ENCODE data around the gene COMMD9. TPM values are rescaled to one million over a fixed set of nuclear protein-coding genes. Genes with fewer than 3 reads are reported as not detected.

Gene COMMD9
- total RNA-seq, 1 donor from 2014 or later = 38.1 TPM

DNA sequence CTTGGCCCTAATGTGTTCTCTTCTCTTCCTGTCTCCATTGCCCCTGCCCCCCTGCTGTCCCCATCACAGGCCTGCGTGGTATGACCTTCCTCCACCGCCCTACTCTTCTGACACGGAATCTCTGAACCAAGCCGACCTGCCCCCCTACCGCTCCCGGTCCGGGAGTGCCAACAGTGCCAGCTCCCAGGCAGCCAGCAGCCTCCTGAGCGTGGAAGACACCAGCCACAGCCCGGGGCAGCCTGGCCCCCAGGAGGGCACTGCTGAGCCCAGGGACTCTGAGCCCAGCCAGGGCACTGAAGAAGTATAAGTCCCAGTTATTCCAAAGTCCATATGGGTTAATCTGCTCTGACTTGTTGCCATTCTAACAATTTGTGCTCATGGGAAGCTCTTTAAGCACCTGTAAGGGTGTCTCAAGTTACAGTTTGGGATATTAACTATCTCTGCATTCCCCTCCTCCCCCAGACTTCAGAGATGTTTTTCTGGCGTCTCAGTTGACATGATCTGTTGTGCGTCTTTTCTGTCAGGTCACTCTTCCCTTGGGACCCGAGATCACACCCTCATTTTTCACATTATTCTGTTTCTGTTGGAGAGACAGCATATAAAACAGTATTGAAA is 60.0 kb downstream of the COMMD9 start:
- no peak overlapping the region for H3K9ac ChIP-seq (ENCODE audit: low read depth in 1 of 3, low read length in 3 of 3)
- H3K4me3 ChIP-seq (ENCODE audit: low read length in 3 of 3) = no peak overlapping the region
- no peaks in the 10 kb centered on the region for H3K27me3 ChIP-seq (ENCODE audit: control insufficient read depth in 3 of 3, insufficient read depth in 3 of 3, low read length in 3 of 3)
- H3K27ac ChIP-seq (ENCODE audit: low read depth, low read length) = no peak overlapping the region
- no peaks in the 10 kb centered on the region for H3K9me3 ChIP-seq (ENCODE audit: control insufficient read depth in 3 of 3, low read length in 3 of 3)
- H3K4me1 ChIP-seq (ENCODE audit: control insufficient read depth in 3 of 3, insufficient read depth in 3 of 3, low read length in 3 of 3) = peaks cover 3% of the 10 kb centered on the region in 3 donors
- H3K36me3 ChIP-seq (ENCODE audit: control insufficient read depth in 3 of 3, insufficient read depth in 3 of 3, low read length in 3 of 3) = peaks cover 0 to 3% (median 0%) of the 10 kb centered on the region in 3 donors

DNA sequence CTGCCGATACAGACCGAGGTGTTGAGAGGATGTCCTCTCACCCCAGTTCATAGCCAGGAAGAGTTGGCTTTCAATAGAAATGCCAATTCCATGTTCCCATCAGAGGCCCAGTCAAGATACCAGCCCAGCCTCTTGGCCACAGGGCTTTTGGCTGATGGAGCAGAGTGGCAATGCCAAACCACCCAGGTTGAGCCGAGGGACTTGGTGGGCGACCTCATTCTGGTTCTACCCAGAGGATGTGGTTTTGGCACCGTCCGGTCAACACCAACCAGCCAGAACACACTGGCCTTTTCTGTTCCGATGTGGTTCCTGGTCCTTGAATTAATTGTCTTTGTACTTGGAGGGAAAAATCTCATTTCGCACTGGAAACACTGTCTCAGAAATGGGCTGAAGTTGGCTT is 60.5 kb downstream of the COMMD9 start:
- Histone ChIP-seq H3K4me1 (ENCODE audit: control insufficient read depth in 3 of 3, insufficient read depth in 3 of 3, low read length in 3 of 3) (peaks cover 3% of the 10 kb centered on the region in 3 donors), H3K9ac (ENCODE audit: low read depth in 1 of 3, low read length in 3 of 3) (no peak overlapping the region), H3K27me3 (ENCODE audit: control insufficient read depth in 3 of 3, insufficient read depth in 3 of 3, low read length in 3 of 3) (no peaks in the 10 kb centered on the region), H3K36me3 (ENCODE audit: control insufficient read depth in 3 of 3, insufficient read depth in 3 of 3, low read length in 3 of 3) (peaks cover 0 to 3% (median 0%) of the 10 kb centered on the region in 3 donors), H3K9me3 (ENCODE audit: control insufficient read depth in 3 of 3, low read length in 3 of 3) (no peaks in the 10 kb centered on the region), H3K27ac (ENCODE audit: low read depth, low read length) (no peak overlapping the region), H3K4me3 (ENCODE audit: low read length in 3 of 3) (no peak overlapping the region)

DNA sequence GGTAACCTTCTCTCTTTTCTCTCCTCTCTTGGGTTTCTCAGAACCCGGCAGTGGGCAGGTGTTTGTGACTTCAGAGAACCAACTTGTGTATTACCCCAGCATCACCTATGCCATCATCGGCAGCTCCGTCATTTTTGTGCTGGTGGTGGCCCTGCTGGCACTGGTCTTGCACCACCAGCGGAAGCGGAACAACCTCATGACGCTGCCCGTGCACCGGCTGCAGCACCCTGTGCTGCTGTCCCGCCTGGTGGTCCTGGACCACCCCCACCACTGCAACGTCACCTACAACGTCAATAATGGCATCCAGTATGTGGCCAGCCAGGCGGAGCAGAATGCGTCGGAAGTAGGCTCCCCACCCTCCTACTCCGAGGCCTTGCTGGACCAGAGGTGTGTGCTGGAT is 62.2 kb downstream of the COMMD9 start:
- H3K36me3 ChIP-seq (ENCODE audit: control insufficient read depth in 3 of 3, insufficient read depth in 3 of 3, low read length in 3 of 3) = peaks cover 0 to 3% (median 0%) of the 10 kb centered on the region in 3 donors
- no peak overlapping the region for H3K27ac ChIP-seq (ENCODE audit: low read depth, low read length)
- H3K4me3 ChIP-seq (ENCODE audit: low read length in 3 of 3) = no peak overlapping the region
- peaks cover 3% of the 10 kb centered on the region in 3 donors for H3K4me1 ChIP-seq (ENCODE audit: control insufficient read depth in 3 of 3, insufficient read depth in 3 of 3, low read length in 3 of 3)
- no peaks in the 10 kb centered on the region for H3K27me3 ChIP-seq (ENCODE audit: control insufficient read depth in 3 of 3, insufficient read depth in 3 of 3, low read length in 3 of 3)
- no peaks in the 10 kb centered on the region for H3K9me3 ChIP-seq (ENCODE audit: control insufficient read depth in 3 of 3, low read length in 3 of 3)
- H3K9ac ChIP-seq (ENCODE audit: low read depth in 1 of 3, low read length in 3 of 3) = no peak overlapping the region

DNA sequence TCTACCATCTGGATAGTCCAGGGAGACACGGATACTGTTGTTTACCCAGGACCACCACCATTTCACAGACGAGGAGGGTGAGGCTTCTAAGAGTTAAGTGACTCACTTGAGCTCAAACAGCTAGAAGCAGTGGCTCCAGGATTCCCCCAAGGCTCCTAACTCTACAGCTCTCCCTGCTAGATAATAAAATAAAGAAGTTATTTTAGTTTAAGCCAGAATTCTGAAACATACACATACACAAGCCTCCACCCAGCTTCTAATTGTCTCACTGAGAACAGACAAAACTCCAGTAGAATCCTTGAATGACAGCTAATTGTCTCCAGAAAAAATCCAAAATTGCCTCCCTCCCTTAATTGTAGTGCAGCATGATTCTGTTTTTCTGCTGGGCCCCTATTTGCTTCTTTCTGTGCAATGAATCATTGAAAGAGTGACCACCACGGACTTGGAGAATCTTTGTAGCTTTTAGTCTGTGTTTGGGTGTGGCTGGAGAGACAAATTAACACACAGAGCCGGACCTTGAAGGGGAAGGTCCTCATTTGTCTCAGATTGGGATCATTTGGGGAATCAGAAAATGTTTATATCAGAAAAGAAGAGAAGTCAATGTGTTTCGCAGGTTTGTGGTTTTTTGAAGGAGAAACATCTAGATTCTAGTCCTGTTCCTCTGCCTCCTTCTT is 64.9 kb downstream of the COMMD9 start:
- Histone ChIP-seq H3K9me3 (ENCODE audit: control insufficient read depth in 3 of 3, low read length in 3 of 3) (no peaks in the 10 kb centered on the region), H3K9ac (ENCODE audit: low read depth in 1 of 3, low read length in 3 of 3) (no peak overlapping the region), H3K27ac (ENCODE audit: low read depth, low read length) (no peak overlapping the region), H3K36me3 (ENCODE audit: control insufficient read depth in 3 of 3, insufficient read depth in 3 of 3, low read length in 3 of 3) (peaks cover 0 to 3% (median 0%) of the 10 kb centered on the region in 3 donors), H3K4me1 (ENCODE audit: control insufficient read depth in 3 of 3, insufficient read depth in 3 of 3, low read length in 3 of 3) (no peaks in the 10 kb centered on the region), H3K27me3 (ENCODE audit: control insufficient read depth in 3 of 3, insufficient read depth in 3 of 3, low read length in 3 of 3) (no peaks in the 10 kb centered on the region), H3K4me3 (ENCODE audit: low read length in 3 of 3) (no peak overlapping the region)

DNA sequence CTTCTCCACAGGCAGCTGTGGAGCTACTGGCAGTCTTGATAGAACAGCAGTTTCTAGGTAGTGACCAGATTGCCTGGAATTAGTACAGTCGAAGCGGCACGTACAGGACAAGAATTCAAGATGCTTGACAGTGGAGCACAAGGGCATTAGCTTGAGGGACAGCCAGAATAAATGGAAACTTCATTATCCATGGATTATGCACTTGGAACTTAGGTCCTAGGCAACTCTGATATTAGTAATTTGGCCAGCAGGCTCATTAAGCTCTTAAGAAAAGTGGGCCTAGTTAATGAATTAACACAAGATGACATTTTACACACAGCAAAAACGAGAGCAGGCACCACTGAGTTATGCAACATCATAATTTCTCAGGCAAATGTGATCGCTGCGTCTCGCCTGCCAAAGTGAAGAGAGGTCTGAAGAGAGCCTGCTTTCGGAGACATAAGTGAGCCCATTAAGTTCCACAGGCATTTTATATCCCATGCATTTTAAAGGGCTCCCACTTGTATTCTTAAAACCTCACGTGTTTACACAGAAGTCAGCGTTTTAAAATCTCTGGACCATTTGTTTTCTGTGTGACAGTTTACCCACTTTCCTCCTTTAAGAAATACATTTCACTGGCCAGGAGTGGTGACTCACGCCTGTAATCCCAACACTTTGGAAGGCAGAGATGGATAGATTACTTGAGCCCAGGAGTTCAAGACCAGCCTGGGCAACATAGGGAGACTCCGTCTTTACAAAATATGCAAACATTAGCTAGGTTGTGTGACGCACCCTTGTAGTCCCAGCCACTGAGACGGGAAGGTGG is 66.2 kb downstream of the COMMD9 start:
- no peaks in the 10 kb centered on the region for H3K27me3 ChIP-seq (ENCODE audit: control insufficient read depth in 3 of 3, insufficient read depth in 3 of 3, low read length in 3 of 3)
- H3K9me3 ChIP-seq (ENCODE audit: control insufficient read depth in 3 of 3, low read length in 3 of 3) = no peaks in the 10 kb centered on the region
- H3K9ac ChIP-seq (ENCODE audit: low read depth in 1 of 3, low read length in 3 of 3) = no peak overlapping the region
- peaks cover 0 to 3% (median 0%) of the 10 kb centered on the region in 3 donors for H3K36me3 ChIP-seq (ENCODE audit: control insufficient read depth in 3 of 3, insufficient read depth in 3 of 3, low read length in 3 of 3)
- H3K27ac ChIP-seq (ENCODE audit: low read depth, low read length) = no peak overlapping the region
- H3K4me3 ChIP-seq (ENCODE audit: low read length in 3 of 3) = no peak overlapping the region
- H3K4me1 ChIP-seq (ENCODE audit: control insufficient read depth in 3 of 3, insufficient read depth in 3 of 3, low read length in 3 of 3) = no peaks in the 10 kb centered on the region

Other genes with a start within 250 kb of the COMMD9 start
- 15.7 TPM for gene PRR5L, start 6.9 kb upstream of the COMMD9 start, total RNA-seq
- 12.5 TPM for gene TRAF6, start 220.8 kb upstream of the COMMD9 start, total RNA-seq